Astrocyte (in vitro differentiated cells and primary cell): ENCODE data around the gene TKTL1.

Source experiments
- CTCF ChIP-seq: IDR thresholded peaks from 2 replicates; pipeline ENCODE4 v1.5.1; 2011; ENCODE audit warnings: low read depth, mild to moderate bottlenecking, inconsistent platforms, low read length, moderate library complexity; ENCODE audit not compliant: insufficient read depth
- EZH2 ChIP-seq: IDR thresholded peaks from 2 replicates; pipeline ENCODE4 v1.6.1; 2012; ENCODE audit warnings: mild to moderate bottlenecking, low read length, inconsistent platforms; ENCODE audit not compliant: insufficient read depth

- no peak for TF ChIP-seq CTCF
- TF ChIP-seq EZH2 = no peak
Measured at GRCh38 chrX:154352012-154352401, 56.4 kb downstream of the TKTL1 start.
